Osteoblast (primary cell): ENCODE results near the gene PLCL2. TPM values are rescaled to one million over a fixed set of nuclear protein-coding genes. Genes with fewer than 3 reads are reported as not detected.

ENCODE experiments used
- DNase-seq: peaks from one replicate; pipeline ENCODE4 v3.0.0; 2011; ENCODE audit warnings: low spot score, mixed read lengths; ENCODE audit not compliant: insufficient read length; ENCODE audit errors: missing footprints
- H2AFZ ChIP-seq: 2 replicates; pipeline ENCODE4 v1.6.0; 2011; ENCODE audit warnings: mild to moderate bottlenecking, low read length
- H3K27ac ChIP-seq: 2 replicates; pipeline ENCODE4 v1.5.1; 2011; ENCODE audit warnings: mild to moderate bottlenecking, low read depth, low read length, moderate library complexity
- H3K27me3 ChIP-seq: 2 replicates; pipeline ENCODE4 v1.6.0; 2012; ENCODE audit warnings: mild to moderate bottlenecking, control low read depth, inconsistent platforms, low read length, moderate library complexity; ENCODE audit not compliant: insufficient read depth
- H3K36me3 ChIP-seq: 2 replicates; pipeline ENCODE4 v1.5.1; 2011; ENCODE audit warnings: mild to moderate bottlenecking, low read length, control low read depth, moderate library complexity; ENCODE audit not compliant: insufficient read depth
- H3K4me1 ChIP-seq: 2 replicates; pipeline ENCODE4 v1.5.1; 2011; ENCODE audit warnings: mild to moderate bottlenecking, low read length, control low read depth, moderate library complexity; ENCODE audit not compliant: insufficient read depth
- H3K4me2 ChIP-seq: 2 replicates; pipeline ENCODE4 v1.6.0; 2011; ENCODE audit warnings: mild to moderate bottlenecking, low read length; ENCODE audit not compliant: insufficient read depth
- H3K4me3 ChIP-seq: fragments of 200-600 bp; sonication (generic); 3 replicates; pipeline ENCODE4 v1.5.1; 2012; ENCODE audit warnings: mild to moderate bottlenecking, low read length, inconsistent platforms; ENCODE audit not compliant: insufficient read depth
- H3K79me2 ChIP-seq: 2 replicates; pipeline ENCODE4 v1.6.0; 2012; ENCODE audit warnings: mild to moderate bottlenecking, low read length, control low read depth, inconsistent platforms; ENCODE audit not compliant: insufficient read depth
- H3K9me3 ChIP-seq: 2 replicates; pipeline ENCODE4 v1.5.1; 2011; ENCODE audit warnings: low read depth, low read length, control low read depth
- H4K20me1 ChIP-seq: 2 replicates; pipeline ENCODE4 v1.6.0; 2012; ENCODE audit warnings: mild to moderate bottlenecking, low read length, control low read depth; ENCODE audit not compliant: insufficient read depth
- CTCF ChIP-seq: IDR thresholded peaks from 2 replicates; pipeline ENCODE4 v1.5.1; 2011; ENCODE audit warnings: mild to moderate bottlenecking, low read depth, low read length, moderate library complexity; ENCODE audit errors: extremely low read depth
- total RNA-seq: library from RNA; depleted of rRNA; stranded (reverse); fragments of >200 nt; gene quantifications from 2 replicates; pipeline ENCODE4 v1.2.3, GENCODE V29; 2012

Gene PLCL2
- total RNA-seq, 1 donor: 5.1 TPM

GRCh38 chr3:16888356-16888755 lies 3.6 kb downstream of the PLCL2 start:
- H3K79me2 ChIP-seq: peaks cover 5% of the 10 kb centered on the region
- no peak for DNase-seq
- H4K20me1 ChIP-seq: no peaks in the 10 kb centered on the region
- H3K9me3 ChIP-seq: no peaks in the 10 kb centered on the region
- no peak overlapping the region for H3K27ac ChIP-seq
- peak overlapping the region; percentile 6 for H3K4me3 ChIP-seq
- no peaks in the 10 kb centered on the region for H3K27me3 ChIP-seq
- H3K36me3 ChIP-seq: no peaks in the 10 kb centered on the region
- no peak overlapping the region for H2AFZ ChIP-seq
- TF ChIP-seq CTCF: no peak
- H3K4me2 ChIP-seq: peak overlapping the region; percentile 50
- peaks cover 12% of the 10 kb centered on the region for H3K4me1 ChIP-seq

- Histone ChIP-seq H3K36me3 (no peaks in the 10 kb centered on the region), H2AFZ (peak overlapping the region; percentile 54), H3K27ac (no peak overlapping the region), H3K27me3 (no peaks in the 10 kb centered on the region), H3K9me3 (no peaks in the 10 kb centered on the region), H3K4me2 (peak overlapping the region; percentile 50), H3K4me3 (no peak overlapping the region), H3K79me2 (peaks cover 5% of the 10 kb centered on the region), H3K4me1 (peaks cover 12% of the 10 kb centered on the region), H4K20me1 (no peaks in the 10 kb centered on the region)
- no peak for TF ChIP-seq CTCF
- no peak for DNase-seq
These were observed 4.2 kb downstream of the PLCL2 start for GRCh38 chr3:16888785-16889607.

GRCh38 chr3:16890597-16891333 lies 6.0 kb downstream of the PLCL2 start:
- Histone ChIP-seq H3K4me1 (peaks cover 7% of the 10 kb centered on the region), H3K36me3 (no peaks in the 10 kb centered on the region), H4K20me1 (no peaks in the 10 kb centered on the region), H3K27me3 (no peaks in the 10 kb centered on the region), H3K4me3 (no peak overlapping the region), H3K79me2 (peaks cover 5% of the 10 kb centered on the region), H3K4me2 (no peak overlapping the region), H3K9me3 (no peaks in the 10 kb centered on the region), H3K27ac (no peak overlapping the region), H2AFZ (no peak overlapping the region)
- TF ChIP-seq CTCF: no peak
- no peak for DNase-seq

- Histone ChIP-seq H3K9me3 (no peaks in the 10 kb centered on the region), H3K27me3 (no peaks in the 10 kb centered on the region), H3K36me3 (no peaks in the 10 kb centered on the region), H2AFZ (no peak overlapping the region), H4K20me1 (no peaks in the 10 kb centered on the region), H3K79me2 (peaks cover 2% of the 10 kb centered on the region), H3K4me3 (no peak overlapping the region), H3K27ac (no peak overlapping the region), H3K4me2 (no peak overlapping the region), H3K4me1 (no peaks in the 10 kb centered on the region)
- DNase-seq: no peak
- no peak for TF ChIP-seq CTCF
These were observed 9.0 kb downstream of the PLCL2 start for GRCh38 chr3:16893618-16894200.
